Fibroblast of skin of left biceps (primary cell): ENCODE measurements around the gene TTC14.

Source experiments
- DNase-seq, 2 experiments: peaks; one replicate each; pipeline ENCODE4 v3.0.0-alpha.2; 2013; ENCODE audit warnings: low read depth in 2 of 2

TTC14 gene

DNA sequence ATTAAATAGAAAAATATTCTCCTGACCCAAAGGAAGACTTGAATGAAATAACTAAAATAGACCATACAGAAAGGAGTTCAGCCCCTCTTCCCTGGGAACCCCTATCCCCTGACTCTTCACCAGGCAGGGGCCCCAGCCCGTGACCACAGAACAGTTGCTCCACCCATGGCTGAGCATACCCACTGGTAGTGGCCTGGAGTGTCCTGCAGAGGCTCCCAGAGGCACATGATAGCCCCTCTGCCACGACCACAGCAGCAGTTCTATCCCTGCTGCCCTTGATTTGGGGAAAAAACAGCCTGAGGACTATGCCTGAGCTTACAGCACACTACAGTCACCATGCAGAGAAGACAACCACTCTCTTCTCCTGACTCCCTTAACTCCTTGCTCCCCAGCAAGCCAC lies 31.8 kb downstream of the TTC14 start:
- no peak for DNase-seq

DNA sequence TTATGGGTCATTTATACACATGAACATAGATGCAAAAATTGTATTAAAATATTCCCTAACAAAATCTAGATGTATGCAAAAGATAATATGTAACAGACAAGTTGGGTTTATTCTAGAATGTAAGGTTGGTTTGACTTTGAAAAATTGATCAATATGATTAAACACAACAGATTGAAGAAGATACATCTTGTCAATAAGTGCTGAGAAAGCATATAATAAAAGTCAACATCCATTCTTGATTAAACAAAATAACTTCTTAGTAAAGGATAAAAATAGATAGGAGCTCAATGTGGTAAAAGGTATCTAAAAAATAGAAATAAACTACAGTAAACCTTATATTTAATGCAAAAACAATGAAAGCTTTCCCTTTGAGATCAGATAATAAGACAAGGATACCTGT lies 39.0 kb downstream of the TTC14 start:
- no peak for DNase-seq

DNA sequence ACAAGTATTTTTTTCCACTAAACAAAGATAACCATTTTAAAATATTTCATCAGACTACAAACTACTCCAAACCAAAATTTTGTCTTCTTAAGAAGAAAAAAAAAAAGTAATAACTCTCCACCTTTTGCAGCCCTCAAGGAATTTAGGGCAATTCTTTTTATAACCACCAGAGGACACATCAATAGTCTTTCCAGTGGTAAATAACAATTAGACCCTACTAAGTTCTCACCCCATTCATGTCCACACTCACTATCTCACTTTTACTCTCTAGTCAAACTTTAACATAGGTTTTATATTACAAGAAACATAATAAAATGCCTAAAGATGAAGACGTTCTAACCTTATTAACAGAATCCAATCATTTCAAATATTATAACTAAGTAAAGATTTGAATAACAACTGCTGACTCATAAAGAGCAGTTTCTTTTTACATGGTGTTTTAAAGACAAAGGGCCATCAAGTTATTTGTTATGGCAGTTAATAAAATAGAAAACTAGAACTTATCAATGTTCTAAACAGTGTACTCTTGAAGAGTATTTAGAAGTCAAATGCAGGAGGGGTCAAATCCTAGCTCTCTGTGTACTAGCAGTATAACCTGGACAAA lies 44.3 kb downstream of the TTC14 start:
- no peak for DNase-seq

DNA sequence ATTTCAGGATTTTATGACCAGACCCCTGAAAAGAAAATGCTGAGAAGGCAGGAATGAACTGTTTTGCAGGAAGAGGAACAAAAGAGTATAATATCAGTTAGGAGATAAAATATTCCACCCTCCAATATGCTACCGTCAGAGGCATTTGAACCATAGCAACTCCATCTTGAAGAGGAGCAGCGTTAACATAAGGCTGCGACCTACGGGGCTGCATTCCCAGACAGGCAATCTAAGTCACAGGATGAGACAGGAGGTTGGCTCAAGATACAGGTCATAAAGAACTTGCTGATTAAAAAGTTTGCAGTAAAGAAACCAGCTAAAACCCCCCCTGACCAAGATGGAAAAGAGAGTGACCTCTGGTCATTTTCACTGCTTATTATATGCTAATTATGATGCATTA lies 54.4 kb downstream of the TTC14 start:
- no peak for DNase-seq

DNA sequence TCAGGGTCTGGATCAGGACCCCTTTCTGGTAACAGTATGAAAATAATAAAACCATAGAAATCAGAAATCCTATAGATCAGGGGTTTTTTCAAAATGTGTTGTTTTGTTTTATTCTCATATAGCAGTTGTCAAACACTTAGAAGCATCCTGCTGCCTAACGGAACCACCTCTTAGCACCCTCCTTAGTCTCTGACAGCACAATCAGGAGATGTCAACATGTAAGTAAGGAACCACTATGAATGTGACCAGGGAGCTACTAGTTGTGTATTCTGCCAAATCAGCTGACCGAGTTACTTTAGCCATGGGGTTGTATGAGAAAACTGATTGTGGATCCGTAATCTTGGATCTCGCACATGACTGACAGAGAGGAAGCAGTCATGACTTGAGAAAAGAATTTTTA lies 55.1 kb downstream of the TTC14 start:
- no peak for DNase-seq
